Limb (tissue), 2 donors: ENCODE data around the gene IFT27.
"Not testable (repeated sequence)": the region's sequence is repeated elsewhere in the genome, so short reads cannot be mapped to it uniquely, and the experiment has no call there.

Source experiments
- DNase-seq, 2 donors: peaks; one replicate each; pipeline ENCODE4 v3.0.0-alpha.2; 2016; ENCODE audit errors: extremely low spot score in 2 of 2

The IFT27 gene

GRCh38 chr22:36744413-36744765, 31.5 kb downstream of the IFT27 start:
- no peak for DNase-seq

- no peak for DNase-seq
Observed at GRCh38 chr22:36743591-36744412, 32.1 kb downstream of the IFT27 start.

- DNase-seq, result no peak
Observed at GRCh38 chr22:36743011-36743410, 32.9 kb downstream of the IFT27 start.

- DNase-seq, result no peak
Observed at GRCh38 chr22:36741968-36742367, 34.0 kb downstream of the IFT27 start.

GRCh38 chr22:36741204-36741793, 34.6 kb downstream of the IFT27 start:
- no peak for DNase-seq

- DNase-seq, result no peak
Observed at GRCh38 chr22:36740716-36741115, 35.2 kb downstream of the IFT27 start.

GRCh38 chr22:36739185-36739584, 36.7 kb downstream of the IFT27 start:
- no peak for DNase-seq

- no peak for DNase-seq
Observed at GRCh38 chr22:36738416-36739020, 37.4 kb downstream of the IFT27 start.

- DNase-seq, result no peak
Observed at GRCh38 chr22:36737776-36738175, 38.1 kb downstream of the IFT27 start.

GRCh38 chr22:36736701-36737320, 39.1 kb downstream of the IFT27 start:
- DNase-seq, result no peak

- DNase-seq, result no peak
Observed at GRCh38 chr22:36734171-36735058, 41.5 kb downstream of the IFT27 start.

GRCh38 chr22:36733271-36733670, 42.6 kb downstream of the IFT27 start:
- no peak for DNase-seq

- DNase-seq, result no peak
Observed at GRCh38 chr22:36732609-36733008, 43.3 kb downstream of the IFT27 start.

- DNase-seq, result no peak
Observed at GRCh38 chr22:36731916-36732315, 44.0 kb downstream of the IFT27 start.

GRCh38 chr22:36731321-36731720, 44.6 kb downstream of the IFT27 start:
- not testable (repeated sequence) for DNase-seq

- DNase-seq, result no peak
Observed at GRCh38 chr22:36730176-36730858, 45.6 kb downstream of the IFT27 start.

- no peak for DNase-seq
Observed at GRCh38 chr22:36729321-36729720, 46.6 kb downstream of the IFT27 start.

- no peak for DNase-seq
Observed at GRCh38 chr22:36728505-36728904, 47.4 kb downstream of the IFT27 start.

GRCh38 chr22:36727927-36728488, 47.9 kb downstream of the IFT27 start:
- no peak for DNase-seq

GRCh38 chr22:36727110-36727509, 48.8 kb downstream of the IFT27 start:
- no peak for DNase-seq
